HG03439 (cell line): Measurements from ENCODE around the gene MTHFR.
A peak's percentile ranks its signal among the peaks of the same experiment; 100 is the strongest.

Experiments
- ATAC-seq: cut with Tn5 transposase; IDR thresholded peaks from one replicate; pipeline ENCODE4 v1.9.1; 2021; ENCODE audit warnings: mild to moderate bottlenecking, moderate library complexity; ENCODE audit not compliant: unreplicated experiment

MTHFR gene

DNA sequence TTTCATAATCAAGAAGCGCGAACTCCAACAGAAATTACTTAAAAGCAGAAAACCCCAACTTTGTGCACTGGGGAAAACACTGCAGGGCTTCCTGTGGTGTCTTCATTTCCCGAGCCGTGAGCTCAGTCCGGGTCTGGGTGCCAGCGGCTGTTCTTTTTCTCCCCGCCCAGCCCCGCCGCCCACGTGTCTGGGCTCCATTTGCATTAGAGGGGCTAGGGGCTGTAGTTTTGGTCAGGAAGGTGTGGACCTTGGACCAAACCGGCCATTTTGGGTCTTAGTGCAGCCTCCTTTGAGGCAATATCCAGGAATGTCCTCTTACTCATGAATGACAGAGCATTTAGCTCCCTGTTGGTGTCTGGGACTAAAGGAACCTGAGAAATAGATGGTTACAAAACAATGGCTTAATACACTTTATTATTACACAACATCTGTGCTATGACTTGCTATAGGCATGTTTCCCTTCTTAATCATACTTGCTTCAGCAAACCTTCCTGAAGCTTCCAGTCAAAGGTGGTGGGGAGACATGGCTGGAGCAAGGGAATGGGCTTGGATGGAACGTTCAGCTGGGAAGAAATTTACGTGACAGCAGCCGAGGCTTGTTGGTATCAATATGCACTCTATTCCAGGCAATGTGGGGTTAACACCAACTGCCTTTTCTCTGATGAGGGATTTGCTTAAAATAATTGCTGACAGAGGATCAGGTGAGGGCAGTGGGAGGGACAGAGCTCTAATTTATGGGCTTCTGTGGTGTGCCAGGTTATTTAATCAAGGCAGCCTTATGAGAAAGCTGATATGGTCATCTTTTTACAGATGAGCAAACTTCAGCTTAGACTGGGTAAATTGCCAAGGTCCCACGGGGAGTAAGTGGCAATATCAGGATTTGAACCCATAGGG is 68.8 kb downstream of the MTHFR start:
- no peak for ATAC-seq

DNA sequence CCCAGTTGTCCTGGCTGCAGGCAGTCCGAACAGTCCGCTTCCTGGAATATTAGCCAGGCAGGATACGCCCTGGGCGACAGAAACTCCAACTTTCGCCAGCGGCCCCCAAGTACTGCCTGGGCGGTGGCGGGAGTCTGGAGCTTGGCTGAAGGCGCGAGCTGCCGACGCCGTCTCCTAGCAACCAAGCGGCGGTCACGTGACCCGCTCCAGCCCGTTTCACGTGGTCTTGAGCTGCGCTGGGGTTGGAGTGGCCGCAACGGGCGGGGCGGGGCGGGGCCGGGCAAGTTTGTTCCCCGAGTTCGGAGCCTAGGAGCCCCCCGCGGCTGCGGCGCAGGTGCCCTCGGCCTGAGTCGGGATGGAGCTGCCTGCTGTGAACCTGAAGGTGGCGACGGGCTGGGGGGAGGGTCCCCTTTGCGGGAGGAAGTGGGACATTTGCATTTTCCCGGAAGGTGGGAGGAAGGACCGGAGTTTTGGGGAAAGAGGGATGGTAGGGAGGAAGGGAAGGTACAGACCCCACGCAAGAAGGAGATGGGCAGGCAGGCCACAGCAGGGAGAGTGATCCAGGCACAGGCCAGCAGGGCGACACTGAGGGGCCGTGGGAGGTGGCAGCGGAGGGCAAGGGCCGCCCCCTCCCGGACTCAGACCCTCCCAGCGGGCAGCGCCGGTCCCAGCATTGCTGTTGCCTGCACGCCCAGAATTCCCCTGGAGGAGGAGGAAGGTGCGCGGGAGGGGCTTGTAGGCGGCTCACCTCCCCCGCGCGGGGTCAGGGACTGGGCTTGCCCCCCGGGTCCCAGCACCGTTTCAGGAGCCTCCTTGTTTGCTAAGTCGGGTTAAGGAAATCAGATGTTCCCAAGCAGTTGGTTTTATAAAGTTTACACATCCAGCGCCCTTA is 69.7 kb downstream of the MTHFR start, which contains the start of gene AGTRAP:
Gene AGTRAP (plus strand): TSS at position 283 of the 892 bp plus-strand sequence. CDS start 73 bp downstream, at position 356.
- peak; percentile 65 for ATAC-seq
